ENCODE measurements around the gene PTPA. TPM values are rescaled to one million over a fixed set of nuclear protein-coding genes. Genes with fewer than 3 reads are reported as not detected.

The PTPA gene
- total RNA-seq, 1 donor from 2014 or later, result 39.5 TPM

- no peaks in the 10 kb centered on the region for H3K27me3 ChIP-seq (ENCODE audit: control insufficient read depth, insufficient read depth, low read length)
- DNase-seq (ENCODE audit: low read depth) (no peak), FAIRE-seq (no peak)
- no peak overlapping the region for H3K4me3 ChIP-seq (ENCODE audit: low read depth, low read length)
- no peaks in the 10 kb centered on the region for H3K36me3 ChIP-seq (ENCODE audit: control insufficient read depth, insufficient read depth, low read length)
- TF ChIP-seq CTCF (IDR thresholded peaks at IDR 0.05; ENCODE audit: insufficient read depth, low read length, severe bottlenecking), result no peak
Measured at GRCh38 chr9:129079829-129080228, 31.4 kb upstream of the PTPA start.

- H3K27me3 ChIP-seq (ENCODE audit: control insufficient read depth, insufficient read depth, low read length), result no peaks in the 10 kb centered on the region
- peaks cover 1% of the 10 kb centered on the region for H3K36me3 ChIP-seq (ENCODE audit: control insufficient read depth, insufficient read depth, low read length)
- DNase-seq (ENCODE audit: low read depth) (no peak), FAIRE-seq (no peak)
- TF ChIP-seq CTCF (IDR thresholded peaks at IDR 0.05; ENCODE audit: insufficient read depth, low read length, severe bottlenecking), result no peak
- peak overlapping the region; percentile 63 for H3K4me3 ChIP-seq (ENCODE audit: low read depth, low read length)
Measured at GRCh38 chr9:129080298-129080600, 31.0 kb upstream of the PTPA start.

GRCh38 chr9:129080601-129081387 lies 30.4 kb upstream of the PTPA start, which contains the start of gene DOLPP1:
TSS of gene DOLPP1 (plus strand) at chr9:129081111. CDS start at chr9:129081132, 21 bp downstream.
- peaks cover 6% of the 10 kb centered on the region for H3K36me3 ChIP-seq (ENCODE audit: control insufficient read depth, insufficient read depth, low read length)
- TF ChIP-seq CTCF (IDR thresholded peaks at IDR 0.05; ENCODE audit: insufficient read depth, low read length, severe bottlenecking), result no peak
- H3K27me3 ChIP-seq (ENCODE audit: control insufficient read depth, insufficient read depth, low read length), result no peaks in the 10 kb centered on the region
- DNase-seq (ENCODE audit: low read depth), result peak; percentile 95
- FAIRE-seq, result no peak
- H3K4me3 ChIP-seq (ENCODE audit: low read depth, low read length), result peak within 1 kb of the TSS; percentile 63

GRCh38 chr9:129081388-129081904 lies 29.8 kb upstream of the PTPA start:
- DNase-seq (ENCODE audit: low read depth), result peak; percentile 28
- TF ChIP-seq CTCF (IDR thresholded peaks at IDR 0.05; ENCODE audit: insufficient read depth, low read length, severe bottlenecking), result no peak
- Histone ChIP-seq H3K27me3 (ENCODE audit: control insufficient read depth, insufficient read depth, low read length) (no peaks in the 10 kb centered on the region), H3K36me3 (ENCODE audit: control insufficient read depth, insufficient read depth, low read length) (peaks cover 11% of the 10 kb centered on the region), H3K4me3 (ENCODE audit: low read depth, low read length) (peak overlapping the region; percentile 63)
- no peak for FAIRE-seq

- no peak for FAIRE-seq
- Histone ChIP-seq H3K4me3 (ENCODE audit: low read depth, low read length) (no peak overlapping the region), H3K36me3 (ENCODE audit: control insufficient read depth, insufficient read depth, low read length) (peaks cover 18% of the 10 kb centered on the region), H3K27me3 (ENCODE audit: control insufficient read depth, insufficient read depth, low read length) (no peaks in the 10 kb centered on the region)
- no peak for DNase-seq (ENCODE audit: low read depth)
- TF ChIP-seq CTCF (IDR thresholded peaks at IDR 0.05; ENCODE audit: insufficient read depth, low read length, severe bottlenecking), result no peak
Measured at GRCh38 chr9:129084087-129084486, 27.1 kb upstream of the PTPA start.
